Mucosa of gallbladder (tissue), 1 donor: Measurements from ENCODE around the gene TRIM64. TPM values are rescaled to one million over a fixed set of nuclear protein-coding genes. Genes with fewer than 3 reads are reported as not detected.
"Not testable (repeated sequence)": the region's sequence is repeated elsewhere in the genome, so short reads cannot be mapped to it uniquely, and the experiment has no call there.

Experiments used
- DNase-seq: peaks from one replicate; pipeline ENCODE4 v3.0.0-alpha.2; 2020; ENCODE audit warnings: low spot score
- total RNA-seq: library from RNA; stranded (reverse); gene quantifications from one replicate; pipeline ENCODE4 v1.2.1, GENCODE V29; 2021
- donor health status: DM: no; HTN: no; CAD: no.

The TRIM64 gene
- total RNA-seq = not detected

- DNase-seq = not testable (repeated sequence)
Observed at GRCh38 chr11:89965737-89966136, at the start of gene TRIM64. Gene TRIM64, plus strand, starts transcription at chr11:89966037. Its CDS starts 2,467 bp downstream, at chr11:89968504.

- no peak for DNase-seq
Observed at GRCh38 chr11:89922195-89922660, 43.6 kb upstream of the TRIM64 start, which contains the start of gene TRIM49D1. Gene TRIM49D1, minus strand, starts transcription at chr11:89922245. Its CDS starts 4,535 bp downstream, at chr11:89917710.

- DNase-seq = not testable (repeated sequence)
Observed at GRCh38 chr11:89923764-89924163, 42.1 kb upstream of the TRIM64 start, which contains the start of gene TRIM49D2. Gene TRIM49D2, plus strand, starts transcription at chr11:89924064. Its CDS starts 2,698 bp downstream, at chr11:89926762.

GRCh38 chr11:89960833-89961232 is 5.0 kb upstream of the TRIM64 start:
- not testable (repeated sequence) for DNase-seq

Other genes starting within 250 kb of the TRIM64 start
- not detected for gene TRIM49, start 157.5 kb upstream of the TRIM64 start, total RNA-seq
- not detected for gene TRIM64B, start 87.5 kb upstream of the TRIM64 start, total RNA-seq
- not detected for gene TRIM49D1, start 43.8 kb upstream of the TRIM64 start, total RNA-seq
- not detected for gene TRIM49D2, start 42.0 kb upstream of the TRIM64 start, total RNA-seq
- not detected for gene TRIM49C, start 65.1 kb downstream of the TRIM64 start, total RNA-seq
- not detected for gene UBTFL1, start 119.9 kb downstream of the TRIM64 start, total RNA-seq
- 0.95 TPM for gene NAALAD2, start 168.6 kb downstream of the TRIM64 start, total RNA-seq